Right lobe of liver (tissue), 6 donors: ENCODE measurements around the gene MREG. TPM values are rescaled to one million over a fixed set of nuclear protein-coding genes. Genes with fewer than 3 reads are reported as not detected.
A peak's percentile ranks its signal among the peaks of the same experiment; 100 is the strongest.

Source experiments
- ATAC-seq, 4 donors: fragments of 200-7000 bp; cut with Tn5 transposase; one replicate each; pipeline ENCODE4 v1.9.1; 2020; ENCODE audit warnings: mild to moderate bottlenecking in 4 of 4, moderate library complexity in 4 of 4
- DNase-seq, 3 donors: peaks; one replicate each; pipeline ENCODE4 v3.0.0-alpha.2; 2020
- H3K27ac ChIP-seq, 3 donors: fragments of 200-600 bp; one replicate each; pipeline ENCODE4 v1.8.0; 2022
- H3K27me3 ChIP-seq, 2 donors: fragments of 200-600 bp; one replicate each; pipeline ENCODE4 v1.8.0; 2022
- H3K36me3 ChIP-seq, 4 donors: fragments of 200-600 bp; sonication (generic) in 1 of 4; one replicate each; pipeline versions ENCODE4 v1.5.1 to v1.8.0; 2017 to 2022; ENCODE audit warnings: control low read depth in 1 of 4
- H3K4me1 ChIP-seq, 4 donors: fragments of 200-600 bp; sonication (generic) in 1 of 4; one replicate each; pipeline versions ENCODE4 v1.5.1 to v1.8.0; 2017 to 2022; ENCODE audit warnings: control low read depth in 1 of 4
- H3K4me3 ChIP-seq, 3 donors: fragments of 200-600 bp; one replicate each; pipeline ENCODE4 v1.8.0; 2022
- H3K9me3 ChIP-seq, 4 donors: fragments of 200-600 bp; sonication (generic) in 1 of 4; one replicate each; pipeline versions ENCODE4 v1.5.1 to v1.8.0; 2017 to 2022; ENCODE audit warnings: control low read depth in 1 of 4
- CTCF ChIP-seq, 4 donors: fragments of 200-600 bp in 3 of 4; fragments of 450-650 bp in 1 of 4; IDR thresholded peaks; one replicate each; pipeline versions ENCODE4 v1.5.1 to v1.8.0; 2016 to 2022; ENCODE audit warnings: antibody characterized with exemption in 4 of 4, mild to moderate bottlenecking in 2 of 4
- POLR2A ChIP-seq: fragments of 450-650 bp; IDR thresholded peaks from one replicate; pipeline ENCODE4 v1.6.1; 2017; ENCODE audit warnings: antibody characterized with exemption, mild to moderate bottlenecking
- WGBS: methylation state at CpG from one replicate; pipeline ENCODE4 v1.1.6; 2018; ENCODE audit warnings: low coverage, low lambda C conversion rate; ENCODE audit not compliant: insufficient coverage; ENCODE audit errors: missing lambda C conversion rate; 5-methylcytosine and 5-hydroxymethylcytosine counted together
- intact Hi-C, 2 donors: fragments of 100-400 bp; cut with DNase I; formaldehyde crosslinking; loops; one replicate each; pipeline versions ENCODE4 v1.11.2 to v1.14.1; 2022
- total RNA-seq, 6 experiments: library from RNA; depleted of rRNA in 2 of 6; stranded (reverse); fragments of >200 nt in 2 of 6; fragmentation: NEBNext Ultra II Directional in 3 of 6; extraction: Animal tissue kit (Norgen Biotek cat#: 25700) in 3 of 6; gene quantifications; one replicate each; pipeline versions ENCODE4 v1.1.0 to v1.2.4, GENCODE V29; 2016 to 2023
- donor health status: DM: no; HTN: yes; CAD: no.
- donor health status: DM: no; HTN: no; CAD: no.
- donor health status: DM: no; HTN: no; CAD: no.
- donor health status: DM: no; HTN: yes; CAD: no.
- donor health status: DM: no; HTN: yes; CAD: no.

Gene MREG
- total RNA-seq, 6 experiments from 2014 or later = 2.0 to 9.6 (median 5.0) TPM

GRCh38 chr2:215983581-215984351, 29.6 kb downstream of the MREG start:
- ATAC-seq = no peak
- WGBS = 85% methylated on average over 2 of the region's 2 CpGs
- H3K4me3 ChIP-seq = no peak overlapping the region
- H3K27me3 ChIP-seq = no peaks in the 10 kb centered on the region
- no peaks in the 10 kb centered on the region for H3K9me3 ChIP-seq
- H3K27ac ChIP-seq = peak overlapping the region; percentile 47 to 79 (median 58)
- peaks cover 0 to 20% (median 6%) of the 10 kb centered on the region in 4 donors for H3K4me1 ChIP-seq
- DNase-seq = no peak
- peaks cover 0 to 7% (median 0%) of the 10 kb centered on the region in 4 donors for H3K36me3 ChIP-seq
- no peak for TF ChIP-seq CTCF (IDR thresholded peaks at IDR 0.05)
- no peak for TF ChIP-seq POLR2A
- intact Hi-C loops = no loop called here

GRCh38 chr2:215982465-215982875, 30.9 kb downstream of the MREG start:
- TF ChIP-seq POLR2A (peak; percentile 26), CTCF (IDR thresholded peaks at IDR 0.05) (no peak)
- intact Hi-C loops = no loop called here
- ATAC-seq = peak; percentile 93 to 98 (median 97)
- peak overlapping the region; percentile 47 to 79 (median 58) for H3K27ac ChIP-seq
- no peaks in the 10 kb centered on the region for H3K27me3 ChIP-seq
- H3K4me1 ChIP-seq = peaks cover 0 to 19% (median 6%) of the 10 kb centered on the region in 4 donors
- no peak overlapping the region for H3K4me3 ChIP-seq
- WGBS = 36% methylated on average over 4 of the region's 6 CpGs
- no peaks in the 10 kb centered on the region for H3K9me3 ChIP-seq
- peak; percentile 51 to 79 (median 60) for DNase-seq
- H3K36me3 ChIP-seq = peaks cover 0 to 7% (median 0%) of the 10 kb centered on the region in 4 donors

- Histone ChIP-seq H3K27ac (peak overlapping the region in 1 of 3 donors; percentile 27), H3K36me3 (peaks cover 0 to 2% (median 0%) of the 10 kb centered on the region in 4 donors), H3K4me1 (peaks cover 0 to 19% (median 6%) of the 10 kb centered on the region in 4 donors), H3K27me3 (no peaks in the 10 kb centered on the region), H3K4me3 (no peak overlapping the region), H3K9me3 (no peaks in the 10 kb centered on the region)
- intact Hi-C loops = no loop called here
- 69% methylated on average over 7 of the region's 7 CpGs for WGBS
- no peak for TF ChIP-seq CTCF (IDR thresholded peaks at IDR 0.05)
- no peak for TF ChIP-seq POLR2A
- peak in 1 of 4 donors; percentile 16 for ATAC-seq
- DNase-seq = no peak
These were observed 32.2 kb downstream of the MREG start for GRCh38 chr2:215981115-215981514.

GRCh38 chr2:215979620-215980019, 33.7 kb downstream of the MREG start:
- Histone ChIP-seq H3K4me3 (no peak overlapping the region), H3K27ac (no peak overlapping the region), H3K9me3 (no peaks in the 10 kb centered on the region), H3K27me3 (no peaks in the 10 kb centered on the region), H3K36me3 (no peaks in the 10 kb centered on the region), H3K4me1 (peaks cover 0 to 19% (median 6%) of the 10 kb centered on the region in 4 donors)
- ATAC-seq = no peak
- intact Hi-C loops = no loop called here
- WGBS = 66% methylated on average over 2 of the region's 2 CpGs
- DNase-seq = no peak
- TF ChIP-seq CTCF (IDR thresholded peaks at IDR 0.05) (no peak), POLR2A (no peak)
